ES-I3 (cell line): ENCODE measurements around the gene RAPGEF1.
"Not testable (repeated sequence)": the region's sequence is repeated elsewhere in the genome, so short reads cannot be mapped to it uniquely, and the experiment has no call there.

ENCODE experiments used
- H3K36me3 ChIP-seq: 2 replicates; pipeline ENCODE4 v1.6.1; 2013; ENCODE audit warnings: mild to moderate bottlenecking, low read length, control low read depth, moderate library complexity; ENCODE audit not compliant: insufficient read depth
- H3K4me1 ChIP-seq: 2 replicates; pipeline ENCODE4 v1.6.1; 2013; ENCODE audit warnings: mild to moderate bottlenecking, control low read depth, low read length; ENCODE audit not compliant: insufficient read depth
- H3K9ac ChIP-seq: 2 replicates; pipeline ENCODE4 v1.6.1; 2013; ENCODE audit warnings: low read depth, mild to moderate bottlenecking, low read length, moderate library complexity
- H3K9me3 ChIP-seq: 2 replicates; pipeline ENCODE4 v1.6.1; 2013; ENCODE audit warnings: mild to moderate bottlenecking, low read length, moderate library complexity; ENCODE audit not compliant: control insufficient read depth, insufficient read depth

RAPGEF1 gene

DNA sequence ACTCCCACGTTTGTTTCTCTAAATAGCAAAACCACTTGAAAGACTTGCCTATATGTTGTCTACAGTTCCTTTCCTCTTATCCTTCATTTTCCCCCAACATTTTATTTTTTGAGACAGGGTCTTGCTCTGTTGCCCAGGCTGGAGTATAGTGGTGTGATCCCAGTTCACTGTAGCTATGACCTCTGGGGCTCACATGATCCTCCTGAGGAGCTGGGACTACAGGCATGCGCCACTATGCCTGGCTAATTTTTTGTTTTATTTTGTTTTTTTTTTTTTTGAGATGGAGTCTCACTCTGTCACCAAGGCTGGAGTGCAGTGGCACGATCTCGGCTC lies 77.6 kb downstream of the RAPGEF1 start:
- H3K36me3 ChIP-seq, H3K9me3 ChIP-seq, H3K9ac ChIP-seq: not testable (repeated sequence)
- peaks cover 38% of the 10 kb centered on the region for H3K4me1 ChIP-seq

DNA sequence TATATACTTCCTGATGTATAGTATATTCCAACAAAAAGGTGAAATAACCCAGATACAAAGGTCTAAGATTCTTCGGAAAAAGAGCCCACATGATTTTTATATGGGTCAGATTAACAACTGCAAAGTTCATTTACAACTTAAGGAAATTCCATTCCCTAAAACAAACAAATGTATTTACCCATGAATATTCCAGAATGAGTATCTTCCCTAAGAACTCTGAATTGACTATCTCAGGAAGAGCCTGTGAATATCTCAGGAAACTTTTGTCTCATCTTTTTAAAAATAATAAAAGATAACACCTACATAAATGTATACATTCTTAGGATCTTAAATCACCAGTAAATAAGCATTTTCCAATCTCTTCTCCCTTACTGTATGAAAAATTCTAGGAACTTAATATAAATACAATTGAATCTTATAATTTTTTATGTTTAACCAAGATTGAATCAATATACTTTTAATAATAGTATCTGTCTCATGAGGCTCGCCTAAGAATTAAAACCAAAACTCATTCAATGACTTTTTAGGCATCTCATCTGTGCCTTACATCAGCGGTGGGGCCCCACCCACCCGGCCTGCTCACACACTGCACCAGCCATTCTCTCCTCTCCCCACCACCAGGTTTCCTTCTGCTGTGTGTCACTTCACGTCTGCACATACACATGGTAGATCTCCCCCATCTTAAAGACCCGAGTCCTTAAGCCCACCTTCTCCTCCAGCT lies 78.1 kb downstream of the RAPGEF1 start:
- Histone ChIP-seq H3K36me3 (no peaks in the 10 kb centered on the region; the same call in 1 of the 2 replicates), H3K4me1 (peaks cover 38% of the 10 kb centered on the region), H3K9ac (no peak overlapping the region), H3K9me3 (no peaks in the 10 kb centered on the region)

DNA sequence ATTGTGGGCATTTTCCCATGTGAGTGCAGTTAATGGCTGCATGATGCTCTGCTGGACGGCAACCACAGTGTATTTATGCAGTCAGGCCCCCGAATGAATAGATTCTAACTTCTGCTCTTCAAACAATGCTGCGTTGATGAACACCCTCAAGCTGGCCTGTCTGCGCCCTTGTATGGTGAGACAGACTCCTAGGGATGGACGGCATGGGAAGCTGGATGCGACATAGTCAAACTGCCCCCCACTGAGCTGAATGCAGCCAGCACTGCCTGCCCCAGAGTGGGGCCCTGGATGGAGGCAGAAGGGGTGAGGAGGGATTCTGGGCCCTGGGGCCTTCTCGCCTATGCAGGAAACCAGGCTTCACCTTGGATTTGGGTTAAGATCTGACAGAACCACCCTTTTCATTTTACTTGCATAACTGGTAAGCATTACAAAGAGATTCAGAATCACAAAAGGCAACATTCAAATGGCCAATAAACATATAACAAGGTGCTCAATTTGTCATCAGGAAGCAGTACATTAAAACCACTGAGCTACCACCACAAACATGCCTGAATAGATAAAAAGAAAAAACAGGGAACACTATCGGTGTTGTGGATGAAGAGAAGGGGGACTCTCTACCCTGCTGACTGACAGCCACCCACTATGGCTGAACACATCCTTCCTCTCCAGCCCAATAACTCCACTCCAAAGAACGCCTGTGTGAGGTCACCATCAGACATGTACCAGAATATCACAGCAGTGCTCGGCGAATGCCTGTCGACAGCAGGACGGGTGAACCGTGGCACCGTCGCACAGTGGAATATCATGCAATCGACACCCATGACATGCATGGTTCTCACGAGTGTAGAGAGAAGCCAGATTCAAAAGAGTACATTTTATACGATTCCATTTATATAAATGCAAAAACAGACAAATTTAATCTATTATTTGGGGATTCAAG lies 79.1 kb downstream of the RAPGEF1 start:
- Histone ChIP-seq H3K9ac (no peak overlapping the region), H3K4me1 (peaks cover 38% of the 10 kb centered on the region), H3K9me3 (no peaks in the 10 kb centered on the region), H3K36me3 (no peaks in the 10 kb centered on the region; the same call in 1 of the 2 replicates)

DNA sequence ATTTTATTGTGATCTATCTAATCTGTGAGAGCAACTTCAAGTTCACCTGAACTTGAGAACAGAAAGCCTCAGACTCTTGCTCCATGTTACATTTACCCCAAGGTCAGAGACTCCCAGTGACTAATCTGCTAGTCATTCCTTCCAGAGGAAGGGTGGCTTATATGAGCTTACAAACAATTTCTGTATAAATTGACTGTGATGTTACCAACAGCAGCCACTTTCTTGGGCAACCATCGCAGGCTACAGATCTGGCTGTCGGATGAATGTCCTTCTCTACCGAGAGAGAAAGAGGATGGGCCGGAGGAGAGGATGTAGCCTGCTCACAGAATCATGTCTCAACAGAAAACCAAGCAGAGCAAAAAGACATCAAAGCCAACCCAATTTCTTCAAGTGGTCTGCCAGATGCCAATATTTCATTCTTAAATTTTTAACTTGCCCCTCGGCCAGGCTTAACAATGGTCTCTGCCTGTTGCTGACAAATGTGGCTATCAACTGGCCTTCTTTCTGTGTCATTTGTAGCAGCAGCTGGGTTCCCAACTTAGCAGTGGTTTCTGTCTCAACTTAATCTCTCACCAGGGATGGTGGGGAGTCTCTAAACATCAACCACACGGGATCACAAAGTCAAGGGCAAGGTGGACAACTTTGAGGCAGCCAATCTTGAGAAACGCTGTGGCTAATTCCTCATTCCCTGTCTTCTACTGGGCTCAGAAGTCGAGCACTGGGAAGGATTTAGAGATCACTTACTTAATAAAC lies 81.3 kb downstream of the RAPGEF1 start:
- Histone ChIP-seq H3K9ac (no peak overlapping the region), H3K4me1 (peaks cover 44% of the 10 kb centered on the region), H3K9me3 (no peaks in the 10 kb centered on the region), H3K36me3 (no peaks in the 10 kb centered on the region)

DNA sequence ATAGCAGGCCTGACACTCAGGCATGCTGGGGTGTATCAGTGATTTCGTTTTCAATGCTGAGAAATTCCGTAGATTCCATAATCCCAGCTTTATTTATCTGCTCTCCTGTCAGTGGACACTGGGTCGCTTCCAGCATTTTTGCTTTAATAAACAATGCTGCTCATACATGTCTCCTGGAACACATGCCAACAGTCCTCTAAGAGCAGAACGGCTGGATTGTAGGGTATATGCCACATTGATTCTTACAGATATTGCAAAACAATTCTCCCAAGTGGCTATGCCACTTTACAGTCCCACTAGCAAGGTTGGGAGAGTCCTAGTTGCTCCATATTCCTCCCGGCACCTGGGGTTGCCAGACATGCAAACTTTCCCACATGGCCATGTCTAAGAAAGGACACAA lies 81.9 kb downstream of the RAPGEF1 start:
- Histone ChIP-seq H3K4me1 (peaks cover 47% of the 10 kb centered on the region), H3K9me3 (no peaks in the 10 kb centered on the region), H3K36me3 (no peaks in the 10 kb centered on the region), H3K9ac (no peak overlapping the region)

DNA sequence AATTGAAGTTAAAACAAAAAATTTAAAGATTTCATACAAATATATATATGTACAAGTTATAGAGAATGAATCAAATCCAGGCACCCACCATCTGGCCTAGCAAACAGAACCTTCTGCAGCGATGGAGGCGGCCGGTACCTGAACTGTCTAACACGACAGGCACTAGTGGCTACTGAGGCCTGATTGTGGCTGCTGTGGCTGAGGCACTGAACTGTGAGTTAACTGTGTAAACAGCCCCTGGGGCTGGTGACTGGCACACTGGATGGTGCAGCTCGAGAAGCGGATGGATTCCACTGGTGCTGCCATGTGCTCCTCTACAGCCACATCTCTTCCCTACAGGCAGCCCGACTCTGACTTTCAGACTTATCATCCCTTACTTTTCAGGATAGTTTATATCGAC lies 82.4 kb downstream of the RAPGEF1 start:
- H3K9me3 ChIP-seq: no peaks in the 10 kb centered on the region
- H3K36me3 ChIP-seq: no peaks in the 10 kb centered on the region
- peaks cover 47% of the 10 kb centered on the region for H3K4me1 ChIP-seq
- H3K9ac ChIP-seq: no peak overlapping the region

DNA sequence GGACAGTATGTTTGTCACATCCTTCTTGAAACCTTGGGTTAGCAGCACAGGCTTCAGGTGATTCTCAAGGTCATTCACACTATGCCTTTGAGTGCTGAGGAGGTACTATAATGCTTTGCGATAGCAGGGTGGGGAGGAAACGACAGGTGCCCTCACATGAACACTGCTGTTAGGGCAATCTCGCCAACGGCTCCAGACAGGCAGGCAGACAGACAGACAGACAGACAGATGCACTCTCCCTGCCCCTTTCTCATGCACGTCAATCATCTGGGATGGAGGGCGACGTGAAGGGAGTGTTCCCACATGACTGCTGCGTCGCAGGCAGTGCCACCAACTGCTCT lies 82.9 kb downstream of the RAPGEF1 start:
- Histone ChIP-seq H3K36me3 (no peaks in the 10 kb centered on the region), H3K9ac (no peak overlapping the region), H3K4me1 (peaks cover 45% of the 10 kb centered on the region), H3K9me3 (no peaks in the 10 kb centered on the region)

DNA sequence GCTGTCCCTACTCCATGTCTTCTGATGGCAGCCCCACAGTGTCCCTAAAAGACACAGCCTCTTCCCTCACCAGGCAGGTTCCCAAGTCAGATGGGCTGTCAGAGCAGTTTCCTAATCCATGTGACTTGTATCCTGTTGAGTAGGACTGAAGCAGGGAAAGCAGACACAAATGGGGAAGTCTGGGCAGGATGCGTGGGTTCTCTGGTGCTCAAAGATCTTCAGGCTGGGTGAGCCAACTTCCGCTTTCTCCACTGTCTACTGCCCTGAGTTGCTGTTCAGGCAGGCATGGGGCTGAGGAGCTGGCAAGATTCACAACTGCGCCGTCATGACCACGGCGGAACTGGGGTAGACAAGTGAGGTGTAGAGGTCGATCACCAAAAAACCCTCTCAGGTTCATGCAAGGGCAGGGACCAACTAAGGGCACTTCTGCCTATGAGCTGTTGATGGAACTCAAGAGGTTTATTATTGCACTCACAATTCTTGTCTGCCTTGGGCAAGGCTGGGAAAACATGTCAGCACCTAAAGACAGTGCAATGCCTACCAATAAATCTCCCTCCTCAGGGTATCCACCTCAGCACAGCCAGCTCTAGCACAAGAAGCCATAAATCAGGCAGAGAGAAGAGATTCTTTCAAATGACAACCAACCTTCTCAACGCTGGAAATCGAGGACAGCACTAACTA lies 83.4 kb downstream of the RAPGEF1 start:
- Histone ChIP-seq H3K4me1 (peaks cover 39% of the 10 kb centered on the region), H3K36me3 (no peaks in the 10 kb centered on the region), H3K9ac (no peak overlapping the region), H3K9me3 (no peaks in the 10 kb centered on the region)

DNA sequence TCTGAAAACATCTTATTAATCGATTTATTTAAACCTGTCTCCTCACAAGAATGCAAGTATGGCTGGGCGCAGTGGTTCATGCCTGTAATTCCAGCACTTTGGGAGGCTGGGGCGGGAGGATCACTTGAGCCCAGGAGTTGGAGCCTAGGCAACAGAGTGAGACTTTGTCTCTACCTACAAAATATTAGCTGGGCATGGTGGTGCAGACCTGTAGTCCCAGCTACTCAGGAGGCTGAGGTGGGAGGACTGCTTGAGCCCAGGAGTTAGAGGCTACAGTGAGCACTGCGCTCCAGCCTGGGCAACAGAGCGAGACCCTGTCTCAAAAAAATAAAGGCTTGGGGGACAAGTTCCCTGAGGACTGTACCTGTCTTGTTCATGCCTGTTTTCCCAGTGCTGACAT lies 85.5 kb downstream of the RAPGEF1 start:
- H3K4me1 ChIP-seq: peaks cover 29% of the 10 kb centered on the region
- not testable (repeated sequence) for H3K9me3 ChIP-seq, H3K36me3 ChIP-seq, H3K9ac ChIP-seq

DNA sequence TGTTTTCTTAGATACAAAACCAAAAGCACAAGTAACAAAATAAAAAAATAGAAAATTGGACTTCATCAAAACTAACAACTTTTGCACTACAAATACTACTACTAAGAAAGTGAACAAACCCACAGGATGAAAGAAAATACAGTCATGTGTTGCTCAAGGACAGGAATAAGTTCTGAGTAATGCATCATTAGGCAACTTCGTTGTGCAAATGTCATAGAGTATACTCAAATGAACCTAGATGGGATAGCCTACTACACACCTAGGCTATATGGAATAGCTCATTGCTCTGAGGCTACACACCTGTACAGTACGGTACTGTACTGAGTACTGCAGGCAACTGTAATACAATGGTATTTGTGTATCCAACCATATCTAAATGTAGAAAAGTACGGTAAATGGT lies 88.3 kb downstream of the RAPGEF1 start:
- H3K4me1 ChIP-seq: peaks cover 10% of the 10 kb centered on the region; the same call in 1 of the 2 replicates
- peaks cover 2% of the 10 kb centered on the region; the same call in 1 of the 2 replicates for H3K36me3 ChIP-seq
- H3K9me3 ChIP-seq: no peaks in the 10 kb centered on the region
- no peak overlapping the region for H3K9ac ChIP-seq

DNA sequence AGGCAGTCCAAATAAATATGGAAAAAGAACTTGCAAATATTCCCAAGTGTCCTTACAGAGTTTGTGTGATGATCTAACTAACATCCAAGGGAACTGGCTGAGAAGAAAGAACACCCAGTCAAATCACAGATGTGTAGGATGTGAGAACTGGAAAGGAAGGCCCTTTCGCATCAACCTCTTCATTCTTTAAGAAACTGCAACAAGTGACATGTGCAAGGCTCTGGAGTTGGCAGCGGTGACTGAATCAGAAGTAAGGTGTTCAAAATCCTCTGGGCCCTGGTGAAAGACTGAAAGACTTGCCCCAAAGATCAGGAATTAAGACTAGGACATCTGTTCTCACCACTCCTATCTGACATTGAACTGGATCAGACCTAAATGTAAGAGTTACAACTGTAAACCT lies 88.7 kb downstream of the RAPGEF1 start:
- Histone ChIP-seq H3K4me1 (peaks cover 10% of the 10 kb centered on the region; the same call in 1 of the 2 replicates), H3K9me3 (no peaks in the 10 kb centered on the region), H3K36me3 (peaks cover 2% of the 10 kb centered on the region; the same call in 1 of the 2 replicates), H3K9ac (no peak overlapping the region)

DNA sequence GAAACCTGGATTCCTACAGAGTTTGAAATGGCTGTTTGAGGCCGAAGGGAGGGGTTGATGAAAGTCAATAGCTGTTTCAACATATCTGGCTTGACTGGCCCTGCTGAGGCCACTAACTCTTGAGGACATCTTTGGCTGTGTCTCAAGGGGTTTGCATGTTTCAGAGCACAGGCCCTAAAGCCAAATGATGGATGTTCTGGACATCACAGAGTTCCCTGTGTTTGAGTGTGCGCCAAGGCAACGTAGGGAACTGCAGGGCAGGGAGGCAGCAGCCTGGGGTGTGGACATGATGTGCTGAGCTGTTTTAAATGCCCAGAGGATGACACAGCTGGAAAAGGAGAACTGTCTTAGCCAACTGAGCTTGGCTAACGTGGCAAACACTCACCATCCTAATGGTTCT lies 89.6 kb downstream of the RAPGEF1 start:
- H3K36me3 ChIP-seq: peaks cover 2% of the 10 kb centered on the region; the same call in 1 of the 2 replicates
- no peak overlapping the region for H3K9ac ChIP-seq
- H3K9me3 ChIP-seq: no peaks in the 10 kb centered on the region
- peaks cover 8% of the 10 kb centered on the region; the same call in 1 of the 2 replicates for H3K4me1 ChIP-seq

DNA sequence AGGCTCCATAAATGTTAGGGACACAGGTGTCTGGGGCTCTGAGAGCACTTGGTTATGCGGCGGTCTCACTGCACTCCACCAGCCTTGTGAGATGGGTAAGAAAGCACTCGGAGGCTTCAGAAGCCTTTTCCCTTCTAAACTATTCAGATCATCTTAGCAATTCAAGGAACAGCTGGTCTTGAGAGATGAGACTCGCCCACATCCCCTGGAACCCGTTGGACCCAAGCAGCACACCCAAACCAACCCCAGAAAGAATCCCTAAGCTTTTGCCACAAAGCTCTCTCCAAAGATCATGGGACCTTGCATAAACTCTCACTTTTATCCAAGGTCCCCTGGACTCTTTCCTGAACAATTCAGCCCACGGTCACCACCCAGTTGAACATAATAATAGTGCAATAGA lies 90.2 kb downstream of the RAPGEF1 start:
- H3K4me1 ChIP-seq: 0 out of 2 replicates have a peak, but pooled peaks cover 3% of the 10 kb centered on the region
- peaks cover 2% of the 10 kb centered on the region; the same call in 1 of the 2 replicates for H3K36me3 ChIP-seq
- no peaks in the 10 kb centered on the region for H3K9me3 ChIP-seq
- H3K9ac ChIP-seq: no peak overlapping the region
